Fibroblast of skin of left quadriceps (primary cell): ENCODE measurements around the gene KLHL5.
A peak's percentile ranks its signal among the peaks of the same experiment; 100 is the strongest.
"Not testable (repeated sequence)": the region's sequence is repeated elsewhere in the genome, so short reads cannot be mapped to it uniquely, and the experiment has no call there.

Source experiments
- DNase-seq, 2 experiments: peaks; one replicate each; pipeline ENCODE4 v3.0.0-alpha.2; 2013; ENCODE audit warnings: low read depth in 2 of 2

Gene KLHL5, protein sequence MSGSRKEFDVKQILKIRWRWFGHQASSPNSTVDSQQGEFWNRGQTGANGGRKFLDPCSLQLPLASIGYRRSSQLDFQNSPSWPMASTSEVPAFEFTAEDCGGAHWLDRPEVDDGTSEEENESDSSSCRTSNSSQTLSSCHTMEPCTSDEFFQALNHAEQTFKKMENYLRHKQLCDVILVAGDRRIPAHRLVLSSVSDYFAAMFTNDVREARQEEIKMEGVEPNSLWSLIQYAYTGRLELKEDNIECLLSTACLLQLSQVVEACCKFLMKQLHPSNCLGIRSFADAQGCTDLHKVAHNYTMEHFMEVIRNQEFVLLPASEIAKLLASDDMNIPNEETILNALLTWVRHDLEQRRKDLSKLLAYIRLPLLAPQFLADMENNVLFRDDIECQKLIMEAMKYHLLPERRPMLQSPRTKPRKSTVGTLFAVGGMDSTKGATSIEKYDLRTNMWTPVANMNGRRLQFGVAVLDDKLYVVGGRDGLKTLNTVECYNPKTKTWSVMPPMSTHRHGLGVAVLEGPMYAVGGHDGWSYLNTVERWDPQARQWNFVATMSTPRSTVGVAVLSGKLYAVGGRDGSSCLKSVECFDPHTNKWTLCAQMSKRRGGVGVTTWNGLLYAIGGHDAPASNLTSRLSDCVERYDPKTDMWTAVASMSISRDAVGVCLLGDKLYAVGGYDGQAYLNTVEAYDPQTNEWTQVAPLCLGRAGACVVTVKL

DNA sequence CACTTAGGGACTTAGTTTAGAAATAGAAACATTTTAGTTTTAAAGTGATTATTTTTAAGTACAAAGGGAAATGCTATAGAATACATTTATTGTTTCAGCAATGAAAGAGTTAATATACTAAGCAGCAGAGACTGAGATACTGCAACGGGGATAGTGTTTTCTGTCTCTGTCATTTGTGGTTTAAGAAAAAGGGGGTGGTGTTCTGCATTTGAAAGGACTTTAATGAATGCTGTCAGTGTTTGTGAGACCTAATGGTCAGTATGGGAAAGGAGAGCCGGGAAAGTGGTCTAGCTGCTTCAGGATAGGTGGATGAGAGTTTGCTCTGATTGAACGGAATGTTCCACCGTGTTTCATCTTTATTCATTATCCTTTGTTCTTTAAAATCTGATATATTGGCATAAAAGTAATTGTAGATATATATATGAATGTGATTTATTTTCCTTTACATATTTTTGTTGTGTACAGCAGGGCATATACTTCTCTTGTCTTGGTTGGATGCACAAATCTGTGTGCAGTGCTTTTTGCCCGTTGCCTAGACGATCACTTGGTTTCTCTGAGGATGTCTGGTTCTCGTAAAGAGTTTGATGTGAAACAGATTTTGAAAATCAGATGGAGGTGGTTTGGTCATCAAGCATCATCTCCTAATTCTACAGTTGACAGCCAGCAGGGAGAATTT, at the start of gene KLHL5:
KLHL5 (plus strand) TSS at position 139 of the 676 bp plus-strand sequence; CDS start at position 560, 421 bp downstream.
- peak in 1 of 2 experiments; percentile 21 for DNase-seq

DNA sequence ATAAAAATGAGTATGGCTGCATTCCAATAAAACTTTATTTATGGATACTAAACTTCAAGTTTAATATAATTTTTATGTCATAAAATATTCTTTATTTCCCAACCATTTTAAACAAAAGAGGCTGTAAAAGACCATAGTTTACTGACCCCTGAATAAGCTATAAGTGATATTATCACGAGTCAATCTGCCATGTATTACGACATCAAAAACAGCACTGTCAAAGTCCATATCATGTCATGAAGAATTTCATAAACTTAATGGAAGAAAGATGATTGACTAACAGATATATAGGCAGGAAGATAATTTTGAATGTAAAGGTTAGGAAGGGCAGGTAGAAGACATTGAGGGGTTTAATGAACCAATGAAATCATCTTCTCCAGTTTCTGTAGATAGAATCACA, 48.0 kb upstream of the KLHL5 start:
- no peak for DNase-seq

DNA sequence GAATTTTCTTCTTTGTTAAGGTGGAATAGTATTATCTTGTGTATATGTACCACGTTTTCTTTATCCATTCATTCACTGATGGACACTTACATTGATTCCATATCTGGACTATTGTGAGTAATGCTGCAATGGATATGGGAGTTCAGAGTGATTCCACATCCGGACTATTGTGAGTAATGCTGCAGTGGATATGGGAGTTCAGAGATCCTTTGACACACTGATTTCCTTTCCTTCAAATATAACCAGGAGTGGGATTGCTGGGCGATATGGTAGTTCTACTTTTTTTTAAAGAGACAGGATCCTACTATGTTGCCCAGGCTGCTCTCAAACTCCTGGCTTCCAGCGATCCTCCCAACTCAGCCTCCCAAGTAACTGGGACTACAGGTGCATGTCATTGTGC, 41.9 kb upstream of the KLHL5 start:
- no peak for DNase-seq

DNA sequence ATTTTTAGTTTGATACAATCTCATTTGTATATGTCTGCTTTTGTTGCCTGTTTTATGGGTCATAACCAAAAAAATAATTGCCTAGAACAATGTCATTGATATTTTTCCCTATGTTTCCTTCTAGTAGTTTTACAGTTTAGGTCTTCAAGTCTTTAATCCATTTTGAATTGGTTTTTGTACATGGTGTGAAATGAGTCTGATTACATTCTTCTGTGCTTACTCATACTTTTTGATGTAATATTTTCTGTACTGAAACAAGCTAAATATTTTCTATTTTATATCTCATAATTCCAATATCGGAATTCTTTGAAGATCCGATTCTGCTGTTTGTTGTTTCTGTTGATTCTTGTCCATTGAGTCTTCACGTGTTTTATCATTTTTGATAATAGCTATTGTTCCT, 40.4 kb upstream of the KLHL5 start:
- DNase-seq, result no peak

DNA sequence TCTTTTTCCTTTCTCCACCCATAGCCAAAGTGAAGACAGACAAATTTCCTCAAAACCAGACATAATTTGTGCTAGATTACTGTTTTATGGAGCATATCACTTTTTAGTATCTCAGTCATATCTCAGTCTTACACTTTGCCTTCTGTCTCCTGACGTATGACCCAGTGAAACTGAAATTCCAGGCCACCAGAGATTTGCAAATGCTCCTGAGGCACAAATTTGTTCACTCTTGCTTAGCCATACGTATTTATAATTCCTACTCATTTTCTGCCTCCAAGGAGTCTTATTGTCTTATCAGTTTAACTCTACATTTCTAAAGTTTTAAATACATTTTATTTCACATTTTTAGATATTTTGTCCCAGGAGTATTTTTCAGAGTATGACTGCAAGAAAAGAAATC, 39.8 kb upstream of the KLHL5 start:
- DNase-seq, result no peak

DNA sequence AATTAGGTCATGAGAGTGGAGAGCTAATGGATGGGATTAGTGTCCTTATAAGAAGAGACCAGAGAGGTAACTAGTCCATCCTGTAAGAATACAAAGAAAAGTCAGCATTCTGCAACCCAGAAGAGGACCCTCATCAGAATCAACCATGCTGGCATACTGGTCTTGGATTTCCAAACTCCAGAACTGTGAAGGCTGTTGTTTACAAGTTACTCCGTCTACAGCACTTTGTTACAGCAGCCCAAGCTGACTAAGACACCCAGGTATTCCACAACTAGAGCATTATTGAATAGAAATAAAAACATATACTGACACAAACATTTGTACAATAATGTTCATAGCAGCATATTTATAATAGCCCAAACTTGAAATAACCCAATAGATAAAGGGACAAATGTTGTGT, 39.0 kb upstream of the KLHL5 start:
- DNase-seq, result no peak

DNA sequence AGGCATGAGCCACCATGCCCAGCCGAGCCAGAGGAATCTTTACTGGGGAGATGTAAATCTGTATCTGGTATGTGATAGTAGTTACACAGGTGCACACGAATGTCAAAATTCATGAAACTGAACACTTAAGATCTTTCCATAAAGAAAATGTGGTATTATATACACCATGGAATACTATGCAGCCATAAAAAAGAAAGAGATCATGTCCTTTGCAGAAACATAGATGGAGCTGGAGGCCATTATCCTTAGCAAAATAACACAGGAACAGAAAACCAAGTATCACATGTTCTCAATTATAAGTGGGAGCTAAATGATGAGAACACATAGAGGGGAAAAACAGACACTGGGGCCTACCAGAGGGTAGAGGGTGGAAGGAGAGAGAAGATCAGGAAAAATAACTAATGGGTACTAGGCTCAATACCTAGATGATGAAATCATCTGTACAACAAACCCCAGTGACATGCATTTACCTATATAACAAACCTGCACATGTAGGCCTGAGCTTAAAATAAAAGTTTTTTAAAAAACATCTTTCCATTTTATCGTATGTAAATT, 37.6 kb upstream of the KLHL5 start:
- DNase-seq, result no peak

DNA sequence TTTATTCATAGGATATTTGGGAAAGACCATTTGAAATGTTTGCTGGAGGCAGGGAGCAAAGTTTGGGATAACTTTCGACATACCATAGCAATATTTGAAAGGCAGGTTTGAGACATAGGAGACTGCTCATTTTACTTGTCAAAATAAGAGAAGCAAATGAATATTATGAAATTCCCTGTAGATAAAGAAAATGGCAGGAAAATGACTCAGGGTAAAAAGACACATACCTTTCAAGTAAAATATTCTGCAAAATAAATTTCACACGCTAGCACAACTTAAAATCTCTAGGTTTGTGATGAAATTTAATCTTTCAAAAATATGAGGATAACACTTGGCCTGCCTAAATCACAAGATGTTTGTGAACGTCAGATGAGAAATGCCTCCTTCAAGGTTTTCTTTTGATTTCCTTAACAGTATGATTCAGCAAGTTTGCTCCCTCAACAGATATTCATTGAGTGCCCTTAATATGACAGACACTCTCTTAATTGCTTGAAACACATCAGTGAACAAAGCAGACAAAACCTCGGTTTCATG, 36.4 kb upstream of the KLHL5 start:
- no peak for DNase-seq

DNA sequence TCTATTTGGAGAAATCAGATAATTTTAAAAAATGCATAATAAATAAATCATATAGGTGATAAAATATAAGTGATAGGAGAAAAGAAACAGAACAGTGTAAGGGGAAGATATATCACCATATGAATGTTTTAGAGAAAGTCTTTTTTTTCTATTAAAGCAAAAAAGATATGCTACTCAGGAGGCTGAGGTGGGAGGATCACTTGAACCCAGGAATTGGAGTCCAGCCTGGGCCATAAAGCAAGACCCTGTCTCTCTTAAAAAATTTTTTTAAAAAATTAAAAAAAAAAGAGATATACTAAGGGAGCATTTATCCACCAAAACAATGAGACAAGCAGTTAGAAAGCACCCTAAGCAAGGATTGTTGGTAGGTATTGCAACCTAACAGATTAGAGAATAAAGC, 35.9 kb upstream of the KLHL5 start:
- DNase-seq, result no peak

DNA sequence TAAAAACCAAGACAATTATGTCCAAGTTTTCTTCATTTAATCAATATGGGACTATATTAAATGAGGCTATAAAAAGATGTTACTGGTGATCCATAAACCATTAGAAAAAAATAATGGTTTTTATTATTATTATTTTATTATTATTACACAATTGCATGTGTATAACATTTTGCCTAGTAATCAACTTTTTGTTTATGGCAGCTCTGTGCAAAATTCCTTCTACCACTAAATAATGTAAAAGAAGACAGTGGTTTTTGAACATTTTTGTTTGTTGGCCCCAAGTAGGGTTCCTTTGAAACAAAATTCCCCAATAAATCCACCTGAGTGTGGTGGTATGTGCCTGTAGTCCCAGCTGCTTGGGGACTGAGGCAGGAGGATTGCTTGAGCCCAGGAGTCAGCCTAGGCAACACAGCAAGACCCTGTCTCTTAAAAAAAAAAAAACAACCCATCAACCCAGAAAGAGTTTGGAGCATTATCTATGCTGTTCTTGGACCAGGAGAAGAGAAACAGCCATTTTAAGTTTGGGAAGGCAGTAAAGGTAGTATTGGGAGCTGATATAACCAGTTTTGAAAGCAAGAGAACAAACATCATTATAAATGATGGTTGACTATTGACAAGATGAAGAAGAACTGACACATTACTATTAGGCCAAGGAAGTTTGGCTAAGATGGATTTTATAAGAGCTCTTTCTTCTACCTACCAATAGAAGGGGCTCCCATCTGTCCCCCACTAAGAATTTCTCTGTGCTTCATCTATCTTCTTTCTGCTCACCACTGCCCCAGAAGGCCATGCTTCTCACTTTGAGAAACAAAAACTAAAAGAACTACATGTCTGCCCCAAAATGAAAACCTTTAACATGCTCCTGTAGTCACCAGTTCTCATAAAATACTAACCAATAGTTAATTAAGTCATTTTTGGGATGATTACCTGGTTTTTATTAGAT, 32.0 kb upstream of the KLHL5 start:
- DNase-seq, result no peak

DNA sequence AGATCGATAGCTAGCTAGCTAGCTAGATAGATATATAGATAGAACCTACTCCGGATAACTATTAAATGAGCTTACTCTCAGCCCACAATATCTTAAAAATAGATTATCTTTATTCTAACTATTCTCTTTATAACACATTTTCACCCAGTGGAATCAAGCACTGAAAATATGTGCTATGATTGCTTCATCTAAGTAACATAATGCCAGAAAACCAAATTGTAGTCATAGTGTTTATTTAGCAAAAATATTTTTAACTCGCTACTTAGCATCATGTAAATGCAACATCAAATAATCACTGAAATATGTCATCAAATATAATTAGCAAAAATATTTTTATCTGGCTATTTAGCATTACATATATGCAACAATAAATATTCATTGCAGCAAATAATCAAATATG, 31.3 kb upstream of the KLHL5 start:
- no peak for DNase-seq

DNA sequence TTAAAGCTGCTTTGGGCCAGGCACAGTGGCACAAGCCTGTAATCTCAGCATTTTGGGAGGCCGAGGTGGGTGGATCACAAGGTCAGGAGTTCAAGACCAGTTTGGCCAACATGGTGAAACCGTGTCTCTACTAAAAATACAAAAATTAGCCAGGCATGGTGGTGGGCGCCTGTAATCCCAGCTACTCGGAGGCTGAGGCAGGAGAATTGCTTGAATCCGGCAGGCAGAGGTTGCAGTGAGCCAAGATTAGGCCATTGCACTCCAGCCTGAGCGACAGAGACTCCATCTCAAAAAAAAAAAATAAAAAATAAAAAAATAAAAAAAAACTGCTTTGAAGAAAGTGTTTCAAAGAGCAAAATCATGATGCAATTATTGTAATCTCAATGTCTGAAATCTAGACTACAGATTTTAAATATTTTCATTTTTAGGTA, 30.4 kb upstream of the KLHL5 start:
- DNase-seq, result not testable (repeated sequence)

DNA sequence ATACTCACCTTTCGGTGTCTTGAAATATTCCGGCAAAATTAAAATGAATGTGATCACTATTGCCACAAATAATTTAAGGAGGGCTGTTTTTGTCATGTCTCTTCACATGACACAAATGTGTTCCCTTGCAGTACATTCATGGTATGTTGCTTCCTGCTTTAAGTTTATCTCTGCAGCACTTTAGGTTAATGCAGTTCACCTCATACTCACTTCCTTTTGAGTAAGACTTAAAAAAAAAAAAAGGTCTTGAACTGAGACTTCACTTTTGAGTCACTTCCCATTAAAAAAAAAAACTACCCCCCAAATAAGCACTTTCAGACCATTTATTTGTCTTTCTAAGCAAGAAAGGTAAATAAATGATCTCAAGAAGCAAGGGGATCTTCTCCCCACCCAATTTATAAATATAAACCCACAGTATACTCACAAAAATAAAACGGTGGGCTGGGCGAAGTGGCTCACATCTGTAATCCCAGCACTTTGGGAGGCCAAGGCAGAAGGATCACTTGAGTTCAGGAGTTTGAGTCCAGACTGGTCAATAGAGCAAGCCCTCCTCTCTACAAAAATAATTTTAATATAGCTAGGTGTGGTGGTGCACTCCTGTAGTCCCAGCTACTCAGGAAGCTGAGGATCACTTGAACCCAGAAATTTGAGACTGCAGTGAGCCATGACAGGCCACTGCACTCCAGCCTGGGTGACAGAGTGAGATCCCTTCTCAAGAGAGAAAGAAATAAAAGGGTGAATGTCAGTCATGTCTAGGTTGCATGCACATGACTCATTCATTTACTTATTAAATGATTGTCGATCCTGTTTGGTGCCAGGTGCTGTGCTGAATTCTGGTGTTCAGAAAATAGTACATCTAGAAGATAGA, 29.6 kb upstream of the KLHL5 start, which contains the start of gene TMEM156:
TMEM156 (minus strand) TSS at position 192 of the 868 bp plus-strand sequence; CDS start at position 96, 96 bp downstream.
- no peak for DNase-seq

DNA sequence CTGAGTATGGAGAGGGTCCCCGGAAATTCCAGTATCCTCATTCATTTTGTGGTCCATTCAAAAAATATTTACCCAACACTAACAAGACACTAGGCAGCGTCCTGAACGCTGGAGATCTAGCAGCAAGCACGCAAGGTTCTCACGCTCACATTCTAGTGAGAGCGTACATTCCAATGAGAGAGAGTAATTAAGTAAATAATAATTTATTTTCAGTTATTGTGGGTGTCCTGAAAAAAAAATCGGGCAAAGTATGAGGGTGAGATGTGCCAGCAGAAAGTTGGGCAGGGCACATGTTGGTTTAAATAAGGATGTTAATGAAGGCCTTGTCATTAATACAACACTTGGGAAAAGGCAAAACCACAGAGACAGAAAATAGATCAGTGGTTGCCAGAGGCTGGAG, 25.9 kb upstream of the KLHL5 start:
- no peak for DNase-seq

DNA sequence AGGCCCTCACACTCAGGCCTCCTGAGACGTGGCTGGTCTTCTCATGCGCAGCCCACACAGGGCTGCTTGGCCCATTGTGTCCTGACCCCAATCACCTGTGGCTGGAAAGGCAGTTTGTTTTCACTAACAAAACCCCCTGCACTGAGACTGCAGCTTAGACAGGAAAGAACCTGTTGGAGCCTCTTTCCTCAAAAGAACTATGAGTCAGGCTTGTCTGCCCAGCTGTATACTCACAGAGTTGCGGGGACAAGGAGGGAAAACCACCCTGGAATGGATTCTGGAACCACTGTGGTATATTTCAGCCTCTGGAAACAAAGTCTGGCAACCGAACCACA, 24.6 kb upstream of the KLHL5 start:
- no peak for DNase-seq

DNA sequence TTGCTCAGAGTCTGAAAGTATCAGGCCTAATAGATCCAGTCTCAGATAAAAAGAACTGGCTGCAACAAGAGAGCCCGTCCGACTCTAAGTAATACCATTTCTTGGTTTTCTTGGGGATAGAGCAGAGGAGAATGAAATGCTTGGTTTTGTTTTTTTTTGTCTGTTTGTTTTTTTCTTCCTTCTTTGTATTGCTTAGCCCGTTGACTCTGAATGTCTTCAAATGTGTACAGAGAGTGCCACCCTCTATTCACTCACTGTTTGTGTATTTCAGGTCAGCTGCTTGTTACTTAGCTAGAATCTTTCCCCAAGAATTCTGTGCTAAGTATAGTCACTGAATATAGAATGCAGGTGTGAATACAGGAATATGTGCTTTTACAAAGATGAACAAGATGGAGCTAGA, 24.1 kb upstream of the KLHL5 start:
- no peak for DNase-seq

DNA sequence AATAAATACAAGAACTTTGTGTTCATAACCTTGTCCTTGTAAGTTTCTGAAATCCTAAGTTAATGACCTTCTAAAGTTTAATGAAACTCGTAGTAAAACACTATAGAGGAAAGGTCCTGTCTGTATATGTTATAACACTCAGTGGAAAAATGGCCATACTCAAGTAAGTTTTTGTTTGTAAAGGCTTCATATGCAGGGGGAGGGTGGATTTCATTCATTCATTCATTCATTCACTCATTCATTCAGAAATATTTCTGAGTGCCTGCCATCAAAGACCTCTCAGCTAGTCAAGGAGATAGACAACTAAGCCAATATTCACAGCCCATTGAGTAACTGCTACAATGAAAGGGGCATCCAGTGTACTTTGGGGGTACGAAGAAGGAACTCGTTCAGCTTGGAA, 22.9 kb upstream of the KLHL5 start:
- no peak for DNase-seq

DNA sequence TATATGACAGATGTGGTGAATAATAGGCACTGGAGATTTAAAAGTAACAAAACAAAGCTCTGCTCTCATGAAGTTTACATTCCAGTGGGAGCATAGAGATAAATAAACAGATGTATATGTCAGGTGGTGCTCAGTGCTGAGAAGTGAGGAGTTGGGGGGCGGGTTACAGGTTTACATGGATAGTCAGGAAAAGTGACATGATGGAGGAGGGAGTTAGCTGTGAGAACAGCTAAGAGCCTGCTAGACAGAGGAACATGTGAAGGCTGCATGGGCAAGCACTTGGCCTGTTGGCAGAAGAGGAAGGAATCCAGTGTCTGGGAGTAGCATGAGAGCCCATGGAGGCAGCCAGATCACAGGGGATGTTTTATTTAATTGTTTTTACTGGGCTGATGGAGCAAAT, 19.7 kb upstream of the KLHL5 start:
- DNase-seq, result no peak

DNA sequence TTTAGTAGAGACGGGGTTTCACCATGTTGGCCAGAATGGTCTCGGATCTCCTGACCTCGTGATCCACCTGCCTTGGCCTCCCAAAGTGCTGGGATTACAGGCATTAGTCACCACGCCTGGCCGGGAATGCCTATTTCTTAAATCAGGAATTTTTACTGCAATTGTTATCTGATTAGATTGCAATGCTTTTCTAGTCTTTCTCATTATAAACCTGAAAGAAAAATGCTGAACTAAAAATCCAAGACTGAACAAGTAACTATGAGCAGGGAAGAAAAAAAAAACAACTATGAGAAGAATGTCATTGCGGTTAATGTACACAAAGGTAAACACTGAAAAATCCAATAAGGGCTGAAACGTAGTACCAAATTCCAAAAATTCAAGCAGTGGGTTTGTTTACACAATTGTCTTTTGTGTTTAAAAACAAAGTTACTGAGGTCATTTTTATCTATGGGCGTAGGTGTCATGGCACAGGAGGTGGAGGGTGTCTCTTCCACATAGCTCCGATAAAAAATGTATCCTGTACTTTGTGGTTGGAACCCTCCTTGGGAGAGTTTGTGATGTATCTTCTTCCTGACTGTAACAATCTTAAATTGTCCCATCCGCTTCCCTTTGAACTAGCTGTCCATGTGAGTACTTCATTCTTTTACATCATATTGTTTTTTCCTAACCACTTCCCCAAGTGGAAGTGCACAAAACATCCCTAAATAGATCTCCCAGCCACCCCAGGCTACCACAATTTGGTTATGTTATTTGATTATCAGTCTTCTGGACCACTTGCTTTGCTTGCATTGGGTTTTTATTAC, 18.8 kb upstream of the KLHL5 start:
- DNase-seq, result no peak
